Epithelial cell of prostate (primary cell): ENCODE data around the gene PGM5.
"Not testable (repeated sequence)": the region's sequence is repeated elsewhere in the genome, so short reads cannot be mapped to it uniquely, and the experiment has no call there.

Experiments
- DNase-seq: peaks from one replicate; pipeline ENCODE4 v3.0.0-alpha.2; 2011; ENCODE audit warnings: low read depth, low spot score
- H3K27ac ChIP-seq: fragments of 450-650 bp; 2 replicates; pipeline ENCODE4 v1.5.1; 2017; ENCODE audit warnings: mild to moderate bottlenecking

The PGM5 gene

GRCh38 chr9:68366933-68367547, 10.6 kb downstream of the PGM5 start:
- H3K27ac ChIP-seq, DNase-seq: not testable (repeated sequence)

DNA sequence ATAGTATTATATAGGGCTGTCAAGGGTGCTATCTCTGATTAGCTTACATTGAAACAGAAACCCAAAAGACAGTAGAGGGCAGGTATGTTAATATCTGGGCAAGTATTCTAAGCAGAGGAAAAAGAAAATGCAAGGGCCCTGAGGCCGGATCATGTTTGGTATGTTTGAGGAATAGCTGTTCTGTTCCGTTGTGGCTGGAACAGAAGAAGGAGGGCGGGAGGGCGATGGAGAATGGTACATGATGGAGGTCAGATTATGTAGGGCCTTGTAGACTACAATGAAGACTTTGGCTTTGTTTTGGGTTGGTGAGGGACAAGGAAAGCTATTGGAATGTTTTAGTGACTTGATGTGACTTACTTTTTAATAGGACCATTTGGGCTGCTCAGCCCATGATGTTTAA, 19.4 kb downstream of the PGM5 start:
- not testable (repeated sequence) for H3K27ac ChIP-seq, DNase-seq

DNA sequence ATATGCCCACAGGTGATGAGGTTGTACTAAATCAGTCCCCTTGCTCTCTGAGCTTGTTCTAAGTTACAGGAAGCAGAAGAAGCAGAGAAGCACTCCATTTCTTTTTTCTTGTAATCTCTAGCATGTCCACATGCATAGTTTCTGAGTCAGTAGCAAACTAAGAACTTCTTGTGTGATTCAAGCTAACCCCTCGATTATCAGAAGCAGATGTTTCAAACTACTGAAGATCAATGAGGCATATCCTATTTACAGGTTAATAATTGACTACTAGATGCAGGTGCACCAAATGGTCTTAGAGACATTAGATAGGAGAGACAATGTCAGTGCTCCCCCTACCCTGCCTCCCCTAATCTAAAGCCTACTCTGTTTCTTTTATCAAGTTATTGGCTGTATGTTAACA, 21.3 kb downstream of the PGM5 start:
- not testable (repeated sequence) for H3K27ac ChIP-seq, DNase-seq

DNA sequence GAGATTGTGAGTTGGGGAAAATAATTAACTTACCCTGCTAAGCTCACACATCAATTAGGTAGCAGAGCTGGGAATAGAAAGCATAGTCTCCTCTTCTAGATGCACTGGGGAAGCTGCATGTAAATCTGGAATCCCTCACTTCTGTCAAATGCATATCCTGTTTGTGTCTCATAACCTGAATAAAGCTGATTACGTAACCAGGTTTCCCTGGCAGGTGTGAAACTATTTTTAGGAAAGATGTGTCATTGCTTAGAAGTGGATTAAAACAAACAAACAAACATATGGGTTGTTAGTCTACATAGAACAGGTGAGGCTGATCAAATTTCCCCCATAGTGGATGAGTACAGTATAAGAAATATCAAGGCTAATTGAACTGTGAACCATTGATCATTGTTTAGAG, 27.5 kb downstream of the PGM5 start:
- not testable (repeated sequence) for H3K27ac ChIP-seq, DNase-seq

GRCh38 chr9:68389558-68389957, 33.1 kb downstream of the PGM5 start:
- not testable (repeated sequence) for DNase-seq, H3K27ac ChIP-seq

DNA sequence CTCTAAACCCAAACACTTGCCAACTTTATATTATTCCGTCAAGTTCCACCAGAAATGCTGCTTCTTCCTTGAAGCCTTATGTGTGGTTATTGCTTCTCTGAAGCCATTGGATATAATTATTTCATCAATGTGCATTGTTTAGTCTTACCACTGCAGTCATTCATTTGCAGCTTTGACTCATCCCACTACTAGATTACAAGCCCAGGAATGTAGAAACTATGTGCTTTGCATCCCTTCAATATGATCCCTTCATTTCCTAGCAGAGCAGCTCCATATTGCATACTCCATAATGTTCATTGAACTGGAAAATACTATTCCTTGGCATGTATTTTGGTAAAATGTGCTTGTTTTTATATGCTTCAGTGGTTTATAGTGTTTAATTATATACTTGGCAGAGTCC, 34.3 kb downstream of the PGM5 start:
- not testable (repeated sequence) for H3K27ac ChIP-seq

GRCh38 chr9:68396411-68397094, 40.1 kb downstream of the PGM5 start:
- not testable (repeated sequence) for H3K27ac ChIP-seq, DNase-seq

More for the DNA sequence above, 34.3 kb downstream of the PGM5 start:
- not testable (repeated sequence) for DNase-seq

- DNase-seq, H3K27ac ChIP-seq: not testable (repeated sequence)
These were observed 40.6 kb downstream of the PGM5 start for GRCh38 chr9:68397095-68397423.

DNA sequence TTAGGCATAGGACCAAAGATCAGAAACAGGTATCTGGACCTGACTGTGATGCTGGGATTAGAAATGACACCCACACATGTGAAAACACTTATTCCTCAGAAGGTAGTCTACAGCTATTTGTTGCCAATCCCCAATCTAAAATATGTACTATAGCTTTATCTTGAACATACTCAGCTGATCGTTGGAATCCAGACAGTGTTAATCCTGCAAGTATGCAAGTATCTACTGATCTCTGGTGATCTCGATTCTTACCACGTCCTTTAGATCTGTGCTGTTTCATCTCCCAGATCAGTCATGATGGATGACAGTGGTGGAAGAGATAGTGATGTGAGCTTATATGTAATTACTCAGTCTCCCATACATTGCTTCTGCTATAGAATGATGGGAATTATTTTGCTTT, 41.4 kb downstream of the PGM5 start:
- not testable (repeated sequence) for DNase-seq, H3K27ac ChIP-seq

GRCh38 chr9:68398324-68398723, 41.9 kb downstream of the PGM5 start:
- not testable (repeated sequence) for H3K27ac ChIP-seq, DNase-seq

- not testable (repeated sequence) for H3K27ac ChIP-seq, DNase-seq
These were observed 48.2 kb downstream of the PGM5 start for GRCh38 chr9:68404421-68405185.

DNA sequence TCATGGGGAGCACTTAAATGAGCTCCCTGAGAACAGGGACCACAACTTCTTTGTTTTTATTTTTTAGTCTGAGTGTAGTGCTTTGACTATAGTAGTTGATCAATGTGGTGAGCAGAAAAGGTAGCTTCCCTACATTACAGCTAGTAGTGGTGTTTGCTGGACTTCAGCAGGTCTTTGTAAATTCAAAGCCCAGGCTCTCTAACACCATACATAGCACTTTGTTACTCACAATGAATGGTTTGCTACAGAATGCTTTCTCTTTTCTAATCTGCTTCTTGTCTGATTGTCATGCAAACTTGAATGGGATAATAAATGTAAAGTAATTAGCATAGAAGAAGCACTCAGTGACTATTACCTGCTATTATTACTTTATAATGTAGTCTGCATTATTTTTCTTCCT, 55.5 kb downstream of the PGM5 start:
- DNase-seq = not testable (repeated sequence)

GRCh38 chr9:68412754-68413153, 56.3 kb downstream of the PGM5 start:
- DNase-seq, H3K27ac ChIP-seq: not testable (repeated sequence)

More for the DNA sequence above, 55.5 kb downstream of the PGM5 start:
- not testable (repeated sequence) for H3K27ac ChIP-seq

DNA sequence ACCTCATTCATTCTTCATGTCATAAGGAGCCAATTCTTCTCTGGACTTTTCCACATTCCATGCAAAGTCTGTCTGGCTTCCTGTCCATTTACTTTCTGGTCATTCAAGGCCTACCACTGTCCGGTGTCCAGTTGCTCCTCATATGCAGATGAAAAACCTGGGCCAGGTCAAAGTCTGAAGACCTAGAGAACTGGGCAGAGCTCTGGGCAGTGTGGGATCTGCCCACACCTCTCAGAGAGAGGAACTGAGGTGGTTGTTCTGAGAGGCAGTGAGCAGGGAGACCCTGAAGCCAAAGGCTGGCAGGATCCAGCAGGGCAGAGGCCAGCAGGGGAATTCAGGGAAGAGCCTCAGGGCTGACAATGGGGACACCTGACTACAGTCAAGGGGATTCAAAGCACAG, 58.7 kb downstream of the PGM5 start:
- not testable (repeated sequence) for H3K27ac ChIP-seq, DNase-seq

GRCh38 chr9:68416936-68417564, 60.6 kb downstream of the PGM5 start:
- DNase-seq = no peak
- H3K27ac ChIP-seq = no peak overlapping the region

DNA sequence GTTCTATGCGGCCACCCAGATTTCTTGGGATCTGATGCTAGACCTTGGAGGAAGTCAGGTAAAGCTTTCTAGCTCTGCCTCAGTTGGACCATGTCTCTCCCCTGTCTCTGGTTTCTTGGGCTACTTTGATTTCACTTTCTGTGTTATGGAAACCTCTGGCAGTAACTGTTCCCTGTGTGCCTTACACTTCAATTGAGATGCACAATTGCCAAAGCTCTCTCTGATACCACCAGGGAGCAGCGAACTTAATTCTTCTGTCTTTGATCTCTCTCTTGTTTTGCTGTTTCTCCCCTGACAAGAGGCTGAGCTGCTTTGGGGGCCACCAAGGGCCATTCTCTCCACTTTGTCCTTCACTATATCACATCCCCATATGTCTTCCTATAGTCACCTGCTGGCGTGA, 61.4 kb downstream of the PGM5 start:
- DNase-seq = no peak
- H3K27ac ChIP-seq = no peak overlapping the region

DNA sequence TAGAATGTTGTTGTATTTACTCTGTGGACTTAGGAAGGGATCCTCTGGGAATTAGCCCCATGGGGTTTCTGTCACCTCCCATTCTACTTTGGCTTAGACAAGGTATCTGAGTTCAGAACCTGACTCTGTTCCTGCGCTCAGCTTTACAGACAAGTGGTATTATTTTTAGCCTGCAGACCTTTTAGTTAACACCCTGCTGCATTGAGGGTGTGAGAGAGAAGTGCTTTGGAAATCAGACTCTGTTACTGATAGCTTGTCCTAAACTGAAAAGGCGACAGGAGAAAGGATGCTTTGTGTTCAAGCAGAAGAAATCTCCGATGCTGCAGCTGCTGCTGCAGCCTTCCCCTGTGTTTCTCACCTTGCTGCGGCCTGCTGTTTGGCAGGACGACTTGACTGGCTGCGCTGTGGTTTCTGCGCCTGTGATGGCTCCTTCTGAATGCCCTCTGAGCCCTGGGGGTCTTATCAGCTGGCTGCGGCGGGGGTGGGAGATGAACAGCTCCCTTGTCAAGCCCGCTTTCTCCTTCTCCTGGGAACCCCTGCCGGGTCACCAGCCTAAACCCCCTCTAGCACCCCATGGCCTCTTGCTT, 61.9 kb downstream of the PGM5 start:
- DNase-seq = no peak
- no peak overlapping the region for H3K27ac ChIP-seq

- no peak for DNase-seq
- no peak overlapping the region for H3K27ac ChIP-seq
These were observed 63.5 kb downstream of the PGM5 start for GRCh38 chr9:68419901-68420300.

- no peak overlapping the region for H3K27ac ChIP-seq
- no peak for DNase-seq
These were observed 70.3 kb downstream of the PGM5 start for GRCh38 chr9:68426755-68427154.

GRCh38 chr9:68427216-68427977, 71.0 kb downstream of the PGM5 start:
- DNase-seq = no peak
- no peak overlapping the region for H3K27ac ChIP-seq
